Right lobe of liver (tissue), 6 donors: ENCODE measurements around the gene KRT7. TPM values are rescaled to one million over a fixed set of nuclear protein-coding genes. Genes with fewer than 3 reads are reported as not detected.

ENCODE experiments used
- ATAC-seq, 4 donors: fragments of 200-7000 bp; cut with Tn5 transposase; one replicate each; pipeline ENCODE4 v1.9.1; 2020; ENCODE audit warnings: mild to moderate bottlenecking in 4 of 4, moderate library complexity in 4 of 4
- DNase-seq, 3 donors: peaks; one replicate each; pipeline ENCODE4 v3.0.0-alpha.2; 2020
- H3K27ac ChIP-seq, 3 donors: fragments of 200-600 bp; one replicate each; pipeline ENCODE4 v1.8.0; 2022
- H3K27me3 ChIP-seq, 2 donors: fragments of 200-600 bp; one replicate each; pipeline ENCODE4 v1.8.0; 2022
- H3K36me3 ChIP-seq, 4 donors: fragments of 200-600 bp; sonication (generic) in 1 of 4; one replicate each; pipeline versions ENCODE4 v1.5.1 to v1.8.0; 2017 to 2022; ENCODE audit warnings: control low read depth in 1 of 4
- H3K4me1 ChIP-seq, 4 donors: fragments of 200-600 bp; sonication (generic) in 1 of 4; one replicate each; pipeline versions ENCODE4 v1.5.1 to v1.8.0; 2017 to 2022; ENCODE audit warnings: control low read depth in 1 of 4
- H3K4me3 ChIP-seq, 3 donors: fragments of 200-600 bp; one replicate each; pipeline ENCODE4 v1.8.0; 2022
- H3K9me3 ChIP-seq, 4 donors: fragments of 200-600 bp; sonication (generic) in 1 of 4; one replicate each; pipeline versions ENCODE4 v1.5.1 to v1.8.0; 2017 to 2022; ENCODE audit warnings: control low read depth in 1 of 4
- POLR2A ChIP-seq: fragments of 450-650 bp; IDR thresholded peaks from one replicate; pipeline ENCODE4 v1.6.1; 2017; ENCODE audit warnings: antibody characterized with exemption, mild to moderate bottlenecking
- WGBS: methylation state at CpG from one replicate; pipeline ENCODE4 v1.1.6; 2018; ENCODE audit warnings: low coverage, low lambda C conversion rate; ENCODE audit not compliant: insufficient coverage; ENCODE audit errors: missing lambda C conversion rate; 5-methylcytosine and 5-hydroxymethylcytosine counted together
- intact Hi-C, 2 donors: fragments of 100-400 bp; cut with DNase I; formaldehyde crosslinking; loops; one replicate each; pipeline versions ENCODE4 v1.11.2 to v1.14.1; 2022
- total RNA-seq, 6 experiments: library from RNA; depleted of rRNA in 2 of 6; stranded (reverse); fragments of >200 nt in 2 of 6; fragmentation: NEBNext Ultra II Directional in 3 of 6; extraction: Animal tissue kit (Norgen Biotek cat#: 25700) in 3 of 6; gene quantifications; one replicate each; pipeline versions ENCODE4 v1.1.0 to v1.2.4, GENCODE V29; 2016 to 2023
- TF ChIP-seq, protein P1 (sequence below), 4 donors: fragments of 200-600 bp in 3 of 4; fragments of 450-650 bp in 1 of 4; IDR thresholded peaks; one replicate each; pipeline versions ENCODE4 v1.5.1 to v1.8.0; 2016 to 2022; ENCODE audit warnings: antibody characterized with exemption in 4 of 4, mild to moderate bottlenecking in 2 of 4
- donor health status: DM: no; HTN: yes; CAD: no.
- donor health status: DM: no; HTN: no; CAD: no.
- donor health status: DM: no; HTN: no; CAD: no.
- donor health status: DM: no; HTN: yes; CAD: no.
- donor health status: DM: no; HTN: yes; CAD: no.

The KRT7 gene
- total RNA-seq, 6 experiments from 2014 or later, result 3.4 to 19.2 (median 10.7) TPM

DNA sequence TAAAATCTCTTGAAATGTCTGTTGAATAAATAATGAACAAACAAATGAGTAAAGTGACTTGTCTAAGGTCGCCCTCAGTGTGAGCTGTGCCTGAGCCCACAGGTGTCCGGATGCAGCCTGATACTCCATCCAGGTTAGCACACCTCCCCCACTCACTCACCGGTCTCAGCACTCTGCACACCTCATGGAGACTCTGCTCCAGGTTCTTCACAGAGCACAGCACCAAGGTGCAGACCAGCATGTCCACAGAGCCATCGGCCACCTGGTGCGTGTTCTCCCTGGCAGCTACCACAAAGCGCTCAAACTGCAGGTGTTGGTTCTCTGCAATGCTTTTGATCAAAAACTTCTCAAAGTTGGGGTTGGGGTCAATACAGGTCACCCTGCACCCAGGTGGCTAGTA is 4.1 kb upstream of the KRT7 start:
- no peak overlapping the region for H3K4me3 ChIP-seq
- H3K9me3 ChIP-seq, result no peaks in the 10 kb centered on the region
- DNase-seq (no peak), ATAC-seq (no peak)
- no peaks in the 10 kb centered on the region for H3K36me3 ChIP-seq
- WGBS, result 83% methylated on average over 6 of the region's 6 CpGs
- H3K4me1 ChIP-seq, result peaks cover 0 to 5% (median 0%) of the 10 kb centered on the region in 4 donors
- H3K27me3 ChIP-seq, result no peaks in the 10 kb centered on the region
- TF ChIP-seq, protein P1, sequence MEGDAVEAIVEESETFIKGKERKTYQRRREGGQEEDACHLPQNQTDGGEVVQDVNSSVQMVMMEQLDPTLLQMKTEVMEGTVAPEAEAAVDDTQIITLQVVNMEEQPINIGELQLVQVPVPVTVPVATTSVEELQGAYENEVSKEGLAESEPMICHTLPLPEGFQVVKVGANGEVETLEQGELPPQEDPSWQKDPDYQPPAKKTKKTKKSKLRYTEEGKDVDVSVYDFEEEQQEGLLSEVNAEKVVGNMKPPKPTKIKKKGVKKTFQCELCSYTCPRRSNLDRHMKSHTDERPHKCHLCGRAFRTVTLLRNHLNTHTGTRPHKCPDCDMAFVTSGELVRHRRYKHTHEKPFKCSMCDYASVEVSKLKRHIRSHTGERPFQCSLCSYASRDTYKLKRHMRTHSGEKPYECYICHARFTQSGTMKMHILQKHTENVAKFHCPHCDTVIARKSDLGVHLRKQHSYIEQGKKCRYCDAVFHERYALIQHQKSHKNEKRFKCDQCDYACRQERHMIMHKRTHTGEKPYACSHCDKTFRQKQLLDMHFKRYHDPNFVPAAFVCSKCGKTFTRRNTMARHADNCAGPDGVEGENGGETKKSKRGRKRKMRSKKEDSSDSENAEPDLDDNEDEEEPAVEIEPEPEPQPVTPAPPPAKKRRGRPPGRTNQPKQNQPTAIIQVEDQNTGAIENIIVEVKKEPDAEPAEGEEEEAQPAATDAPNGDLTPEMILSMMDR (IDR thresholded peaks at IDR 0.05), result no peak
- no peak for TF ChIP-seq POLR2A
- intact Hi-C loops, result no loop called here
- H3K27ac ChIP-seq, result no peak overlapping the region

DNA sequence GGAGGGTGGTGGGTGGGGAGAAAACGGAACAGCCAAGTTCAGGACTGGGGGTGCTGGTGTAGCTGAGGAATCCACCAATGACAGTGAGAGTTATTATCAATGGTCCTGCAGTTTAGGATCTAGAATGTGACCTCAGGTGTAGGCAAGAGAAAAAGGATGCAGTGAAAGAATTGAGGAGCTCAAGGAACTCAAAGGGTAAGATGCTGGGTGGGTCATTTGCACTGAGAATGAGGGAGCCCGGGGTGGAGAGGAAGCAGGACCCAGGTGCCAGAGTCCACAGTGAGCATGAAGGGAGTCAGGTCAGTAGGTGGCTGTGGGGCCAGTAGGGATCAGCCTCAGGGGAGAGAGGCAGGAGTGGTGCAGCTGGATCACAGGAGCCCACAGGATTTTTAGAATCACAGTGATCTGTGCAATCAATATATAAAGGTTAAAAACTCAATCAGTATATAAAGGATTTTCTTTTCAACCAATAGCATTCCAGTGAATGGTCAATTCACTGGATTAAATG is 3.2 kb upstream of the KRT7 start:
- no peak for TF ChIP-seq POLR2A
- TF ChIP-seq, protein P1 (IDR thresholded peaks at IDR 0.05), result no peak
- H3K4me3 ChIP-seq, result no peak overlapping the region
- H3K27ac ChIP-seq, result no peak overlapping the region
- H3K36me3 ChIP-seq, result no peaks in the 10 kb centered on the region
- DNase-seq (no peak), ATAC-seq (no peak)
- no peaks in the 10 kb centered on the region for H3K27me3 ChIP-seq
- WGBS, result 28% methylated on average over 2 of the region's 2 CpGs
- H3K4me1 ChIP-seq, result peaks cover 0 to 5% (median 0%) of the 10 kb centered on the region in 4 donors
- intact Hi-C loops, result no loop called here
- no peaks in the 10 kb centered on the region for H3K9me3 ChIP-seq

DNA sequence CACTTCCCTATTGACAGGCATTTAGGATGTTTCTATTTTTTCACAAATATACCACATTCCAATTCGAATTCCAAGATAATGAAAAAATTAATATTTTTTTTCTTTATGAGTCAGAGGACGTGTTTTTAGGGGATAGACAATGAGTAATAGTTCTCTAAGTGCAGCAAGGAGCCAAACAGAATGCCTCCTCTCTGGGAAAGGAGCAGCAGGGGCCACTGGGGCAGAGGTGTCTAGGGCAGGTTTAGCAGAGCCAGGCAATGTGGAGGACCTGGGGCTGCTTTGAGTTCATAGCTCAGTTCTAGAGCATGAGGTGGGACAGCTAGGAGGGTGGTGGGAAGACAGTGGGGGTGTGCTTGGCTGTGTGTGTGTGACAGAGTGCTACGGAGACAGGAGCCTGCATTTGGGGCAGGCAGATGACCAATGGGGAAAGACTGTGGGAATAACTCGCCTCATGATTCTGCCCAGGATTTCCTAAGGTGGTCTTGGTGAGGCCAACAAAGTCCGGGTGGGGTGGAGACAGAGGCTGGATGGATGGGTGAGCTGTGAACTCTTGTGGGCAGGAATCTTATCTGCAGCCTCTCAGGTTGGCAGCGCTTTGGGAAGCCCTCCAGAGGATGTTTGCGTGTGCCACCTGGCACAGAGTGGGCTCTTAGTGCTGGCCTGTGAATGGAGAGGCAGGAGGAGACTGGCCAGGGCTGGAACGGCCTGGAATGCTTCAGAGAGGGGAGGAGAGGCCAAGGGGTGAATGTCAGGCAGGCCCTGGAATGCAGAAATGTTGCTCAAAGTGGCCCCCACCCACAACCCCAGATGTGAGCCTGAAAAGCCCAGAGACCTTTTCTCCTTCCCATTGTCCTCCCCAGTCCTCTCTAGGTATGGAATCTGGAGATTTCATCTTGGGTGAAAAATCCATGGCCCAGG is 2.4 kb upstream of the KRT7 start:
- Histone ChIP-seq H3K4me1 (peaks cover 0 to 5% (median 0%) of the 10 kb centered on the region in 4 donors), H3K27ac (no peak overlapping the region), H3K36me3 (no peaks in the 10 kb centered on the region), H3K27me3 (no peaks in the 10 kb centered on the region), H3K4me3 (no peak overlapping the region), H3K9me3 (no peaks in the 10 kb centered on the region)
- intact Hi-C loops, result no loop called here
- 31% methylated on average over 7 of the region's 8 CpGs for WGBS
- no peak for DNase-seq
- peak in 2 of 4 donors; percentile 15 to 20 for ATAC-seq
- TF ChIP-seq, protein P1 (IDR thresholded peaks at IDR 0.05), result no peak
- TF ChIP-seq POLR2A, result no peak

GRCh38 chr12:52231305-52232202 is 1.5 kb upstream of the KRT7 start:
- Histone ChIP-seq H3K4me3 (no peak overlapping the region), H3K27me3 (no peaks in the 10 kb centered on the region), H3K27ac (no peak overlapping the region), H3K9me3 (no peaks in the 10 kb centered on the region), H3K36me3 (no peaks in the 10 kb centered on the region), H3K4me1 (peaks cover 0 to 5% (median 0%) of the 10 kb centered on the region in 4 donors)
- DNase-seq (no peak), ATAC-seq (no peak)
- TF ChIP-seq, protein P1 (IDR thresholded peaks at IDR 0.05), result no peak
- no peak for TF ChIP-seq POLR2A
- intact Hi-C loops, result no loop called here
- 46% methylated on average over 15 of the region's 16 CpGs for WGBS
